NOMO-1 treated with dmso at 0.1 percent for 144 hours (cell line): ENCODE results near the gene PDCD1.
"Not testable (repeated sequence)": the region's sequence is repeated elsewhere in the genome, so short reads cannot be mapped to it uniquely, and the experiment has no call there.

ENCODE experiments used
- DNase-seq: peaks from one replicate; lab custom pipeline; 2025; ENCODE audit not compliant: unreplicated experiment; lab: John Stamatoyannopoulos, UW

PDCD1 gene

DNA sequence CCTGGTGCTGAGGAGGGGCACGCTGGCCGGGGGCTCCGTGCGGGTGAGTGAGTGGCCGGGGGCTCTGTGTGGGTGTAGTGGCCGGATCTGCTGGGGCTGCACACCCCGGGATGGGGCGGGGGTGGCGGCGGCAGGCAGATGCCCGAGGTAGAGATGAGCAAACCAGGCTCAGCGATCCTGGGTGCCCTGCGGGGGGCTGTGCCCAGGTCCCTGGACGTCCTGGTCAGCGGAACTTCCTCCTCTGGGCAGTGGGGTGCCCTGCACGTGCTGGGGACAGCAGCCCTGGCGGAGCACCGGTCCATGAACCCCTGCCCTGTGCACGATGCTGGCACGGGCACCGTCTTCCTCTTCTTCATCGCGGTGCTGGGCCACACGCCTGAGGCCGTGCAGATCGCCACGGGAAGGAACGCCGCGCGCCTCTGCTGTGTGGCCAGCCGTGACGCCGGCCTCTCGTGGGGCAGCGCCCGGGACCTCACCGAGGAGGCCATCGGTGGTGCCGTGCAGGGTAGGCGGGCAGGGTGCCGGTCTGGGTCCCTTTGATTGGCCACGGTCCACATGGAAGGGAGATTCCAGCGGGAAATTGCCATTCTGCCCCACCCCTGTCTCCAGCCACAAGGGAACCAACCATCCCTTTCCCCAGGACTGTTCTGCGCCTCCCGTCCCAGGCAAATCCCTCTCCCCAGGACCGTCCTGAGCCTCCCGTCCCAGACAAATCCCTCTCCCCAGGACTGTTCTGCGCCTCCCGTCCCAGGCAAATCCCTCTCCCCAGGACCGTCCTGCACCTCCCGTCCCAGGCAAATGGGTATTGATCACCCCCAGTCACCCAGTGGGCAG lies 43.8 kb downstream of the PDCD1 start:
- no peak for DNase-seq

DNA sequence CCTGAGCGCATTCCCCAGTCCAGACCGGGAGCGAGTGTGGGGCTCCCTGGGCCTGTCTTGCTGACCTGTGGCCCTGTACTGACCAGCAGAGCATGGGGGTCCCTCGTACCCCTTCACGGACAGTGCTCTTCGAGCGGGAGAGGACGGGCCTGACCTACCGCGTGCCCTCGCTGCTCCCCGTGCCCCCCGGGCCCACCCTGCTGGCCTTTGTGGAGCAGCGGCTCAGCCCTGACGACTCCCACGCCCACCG lies 44.4 kb downstream of the PDCD1 start:
- no peak for DNase-seq

DNA sequence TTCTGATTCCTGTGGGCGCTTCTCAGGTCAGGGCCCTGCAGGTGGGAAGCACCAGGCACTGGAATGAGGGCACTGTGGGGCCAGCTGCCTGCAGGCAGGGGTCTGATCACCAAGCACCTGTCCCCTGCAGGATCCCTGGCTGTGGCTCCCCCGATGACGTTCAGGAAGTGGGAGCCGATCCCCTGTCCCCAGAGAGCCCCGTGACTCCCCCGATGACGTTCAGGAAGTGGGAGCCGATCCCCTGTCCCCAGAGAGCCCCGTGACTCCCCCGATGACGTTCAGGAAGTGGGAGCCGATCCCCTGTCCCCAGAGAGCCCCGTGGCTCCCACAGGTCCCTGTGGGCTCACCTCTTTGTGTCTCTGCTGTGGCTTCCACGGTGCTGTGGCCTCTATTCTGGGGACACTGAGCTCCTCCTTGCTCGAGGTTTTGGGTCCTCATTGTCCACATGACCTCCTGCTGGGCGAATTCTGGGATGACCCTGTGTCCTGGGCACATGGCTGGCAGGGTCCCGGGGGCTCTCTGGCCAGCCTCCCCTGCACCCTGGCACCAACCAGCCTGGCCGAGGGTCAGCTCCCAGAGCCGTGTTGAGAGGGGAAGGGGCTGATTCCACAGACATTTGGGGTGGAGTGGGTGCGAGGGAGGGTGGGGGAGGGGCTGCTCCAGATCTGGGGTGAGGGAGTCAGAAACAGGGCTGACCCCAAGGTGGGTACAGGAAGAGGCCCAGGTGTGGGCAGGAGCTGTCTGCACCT lies 44.9 kb downstream of the PDCD1 start:
- no peak for DNase-seq

DNA sequence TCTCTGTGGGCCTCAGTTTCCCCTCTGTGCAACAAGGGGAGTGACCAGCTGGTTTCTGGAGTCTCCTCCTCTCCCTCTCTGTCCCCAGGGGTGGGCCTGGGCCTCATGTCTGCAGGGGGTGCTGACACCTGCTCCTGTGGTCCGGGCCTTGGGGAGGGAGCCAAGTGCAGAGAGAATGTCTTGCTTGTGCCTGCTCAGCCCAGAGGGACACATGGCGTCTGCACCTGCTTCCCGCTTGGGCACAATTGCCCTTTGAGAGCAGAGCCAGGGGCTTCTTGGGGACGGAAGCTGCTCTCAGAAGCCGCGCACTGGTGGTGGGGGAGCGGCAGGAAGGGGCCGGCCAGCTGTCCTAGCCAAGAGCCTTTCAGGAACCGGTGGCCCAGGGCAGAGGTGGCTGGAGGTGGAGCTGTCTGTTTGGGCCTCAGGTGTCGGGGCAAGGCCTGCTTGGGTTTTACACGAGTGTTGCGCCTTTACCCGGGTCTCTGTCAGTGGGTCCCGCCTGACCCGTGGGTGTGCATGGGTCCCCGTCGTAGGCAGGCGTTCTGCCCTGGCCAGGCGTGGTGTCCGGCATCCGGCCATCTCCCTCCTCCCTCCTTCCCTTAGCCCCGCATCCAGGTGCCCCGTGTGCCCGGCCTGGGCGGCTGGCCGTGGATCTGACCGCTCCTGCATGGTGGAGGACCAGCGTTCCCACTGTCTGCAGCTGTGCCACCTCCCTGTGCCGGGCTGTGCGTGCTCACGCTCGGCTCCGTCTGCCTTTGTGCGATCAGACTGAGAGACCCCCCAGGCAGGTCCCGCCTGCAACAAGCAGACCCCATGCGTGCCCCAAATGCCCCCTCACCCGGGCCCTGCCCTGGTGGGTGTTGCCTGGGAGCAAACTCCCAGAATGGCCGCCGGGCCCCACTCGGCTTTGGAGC lies 45.7 kb downstream of the PDCD1 start:
- DNase-seq = no peak

DNA sequence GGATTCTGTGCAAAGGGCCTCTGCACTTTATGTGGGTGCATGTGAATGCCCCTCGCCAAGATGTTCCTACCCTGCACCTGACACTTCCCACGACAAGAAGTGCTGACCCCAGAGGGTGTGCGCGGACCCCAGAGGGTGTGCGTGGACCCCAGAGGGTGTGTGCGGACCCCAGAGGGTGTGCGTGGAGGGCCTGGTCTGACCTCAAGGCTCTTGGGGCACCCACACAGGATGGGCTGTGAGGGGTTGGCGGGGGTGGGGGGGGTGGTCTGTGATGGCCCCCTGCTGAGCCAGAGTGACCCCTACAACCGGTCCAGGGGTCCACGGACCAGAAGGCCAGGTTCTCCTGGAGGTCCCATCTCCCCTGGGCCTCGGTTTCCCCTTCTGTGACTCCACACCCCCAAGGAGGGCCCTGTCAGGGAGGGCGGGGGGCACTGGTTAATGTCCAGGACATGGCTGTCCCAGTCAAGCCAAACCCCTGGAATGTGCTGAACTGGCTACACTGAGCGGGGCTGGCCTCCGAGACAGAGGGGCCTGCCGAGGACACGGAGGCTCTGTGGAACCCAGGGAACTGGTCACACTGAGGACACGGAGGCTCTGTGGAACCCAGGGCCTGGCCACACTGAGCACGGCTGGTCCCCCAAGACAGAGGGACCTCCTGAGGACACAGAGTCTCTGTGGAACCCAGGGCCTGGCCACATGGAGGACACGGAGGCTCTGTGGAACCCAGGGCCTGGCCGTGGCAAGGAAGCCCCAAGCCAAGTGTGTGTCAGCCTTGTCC lies 46.6 kb downstream of the PDCD1 start:
- DNase-seq = no peak

DNA sequence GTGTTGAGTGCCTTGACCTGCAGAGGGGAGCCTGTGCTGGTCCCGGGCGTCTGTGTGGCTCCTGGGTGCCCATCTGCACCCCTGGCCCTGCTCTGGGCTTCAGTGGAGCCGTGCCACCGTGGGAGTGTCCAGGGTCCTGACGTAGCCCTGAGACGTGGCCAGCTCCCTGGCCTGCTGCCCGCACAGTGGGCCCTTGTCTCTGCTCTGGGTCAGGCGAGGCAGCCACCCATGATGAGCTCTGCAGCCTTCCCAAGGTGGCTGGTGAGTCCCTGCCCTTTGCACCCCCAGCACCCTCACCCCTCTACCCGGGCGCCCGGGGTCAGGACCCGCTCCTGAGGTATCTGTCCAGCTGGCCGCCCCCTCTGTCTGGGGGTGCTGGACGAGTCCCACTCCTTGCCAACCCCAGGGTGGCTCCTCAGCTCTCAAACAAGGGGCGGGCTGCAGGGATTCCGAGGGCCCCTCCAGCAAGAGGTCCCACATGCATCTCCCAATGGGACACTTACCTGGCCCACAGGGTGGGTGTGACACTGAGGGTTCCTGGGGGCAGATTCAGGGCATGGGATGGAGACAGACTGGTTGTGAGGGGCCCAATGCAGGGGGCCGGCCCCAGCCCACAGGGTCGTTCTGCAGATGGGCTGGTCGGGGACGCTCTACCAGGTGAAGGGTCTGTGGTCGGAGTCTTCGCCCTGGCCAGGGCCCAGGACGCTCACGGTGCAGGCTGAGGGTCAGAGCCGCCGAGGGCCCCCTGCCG lies 47.3 kb downstream of the PDCD1 start:
- no peak for DNase-seq

DNA sequence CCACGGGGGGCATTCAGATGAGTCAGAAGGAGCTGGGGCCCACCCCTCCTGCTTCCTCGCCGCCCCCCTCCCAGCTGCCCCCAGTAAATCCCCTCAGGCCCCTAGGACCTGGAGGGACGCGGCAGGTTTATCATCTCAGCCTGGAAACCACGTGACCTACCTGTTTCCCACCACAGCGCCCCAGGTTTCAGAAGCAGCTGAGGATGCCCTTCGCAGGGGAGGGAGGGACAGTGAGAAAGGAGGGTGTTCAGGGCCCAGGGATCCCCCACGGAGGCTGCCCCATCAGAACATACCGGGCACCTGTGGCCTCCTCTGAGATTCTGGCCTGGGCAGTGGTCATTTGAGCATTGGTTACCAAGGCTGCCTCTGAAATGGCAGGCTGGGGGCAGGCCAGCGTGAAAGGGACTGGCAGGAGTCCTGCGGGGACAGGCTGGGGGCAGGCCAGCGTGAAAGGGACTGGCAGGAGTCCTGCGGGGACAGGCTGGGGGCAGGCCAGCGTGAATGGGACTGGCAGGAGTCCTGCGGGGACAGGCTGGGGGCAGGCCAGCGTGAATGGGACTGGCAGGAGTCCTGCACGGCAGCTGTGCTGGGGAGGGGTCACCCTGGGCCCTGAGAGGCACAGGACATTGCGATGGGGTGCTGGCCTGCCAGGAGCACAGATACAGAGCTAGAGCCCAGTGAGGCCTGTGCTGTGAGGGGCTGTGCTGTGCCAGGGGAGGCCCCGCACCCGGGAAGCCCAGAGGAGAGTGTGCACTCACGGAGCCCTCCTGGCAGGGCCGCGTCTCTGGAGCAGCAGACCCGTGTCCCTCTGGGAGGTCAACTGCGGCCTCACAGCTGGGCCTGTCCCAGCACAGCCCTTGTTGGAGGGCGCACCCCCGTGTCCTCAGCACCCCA lies 48.1 kb downstream of the PDCD1 start:
- no peak for DNase-seq

DNA sequence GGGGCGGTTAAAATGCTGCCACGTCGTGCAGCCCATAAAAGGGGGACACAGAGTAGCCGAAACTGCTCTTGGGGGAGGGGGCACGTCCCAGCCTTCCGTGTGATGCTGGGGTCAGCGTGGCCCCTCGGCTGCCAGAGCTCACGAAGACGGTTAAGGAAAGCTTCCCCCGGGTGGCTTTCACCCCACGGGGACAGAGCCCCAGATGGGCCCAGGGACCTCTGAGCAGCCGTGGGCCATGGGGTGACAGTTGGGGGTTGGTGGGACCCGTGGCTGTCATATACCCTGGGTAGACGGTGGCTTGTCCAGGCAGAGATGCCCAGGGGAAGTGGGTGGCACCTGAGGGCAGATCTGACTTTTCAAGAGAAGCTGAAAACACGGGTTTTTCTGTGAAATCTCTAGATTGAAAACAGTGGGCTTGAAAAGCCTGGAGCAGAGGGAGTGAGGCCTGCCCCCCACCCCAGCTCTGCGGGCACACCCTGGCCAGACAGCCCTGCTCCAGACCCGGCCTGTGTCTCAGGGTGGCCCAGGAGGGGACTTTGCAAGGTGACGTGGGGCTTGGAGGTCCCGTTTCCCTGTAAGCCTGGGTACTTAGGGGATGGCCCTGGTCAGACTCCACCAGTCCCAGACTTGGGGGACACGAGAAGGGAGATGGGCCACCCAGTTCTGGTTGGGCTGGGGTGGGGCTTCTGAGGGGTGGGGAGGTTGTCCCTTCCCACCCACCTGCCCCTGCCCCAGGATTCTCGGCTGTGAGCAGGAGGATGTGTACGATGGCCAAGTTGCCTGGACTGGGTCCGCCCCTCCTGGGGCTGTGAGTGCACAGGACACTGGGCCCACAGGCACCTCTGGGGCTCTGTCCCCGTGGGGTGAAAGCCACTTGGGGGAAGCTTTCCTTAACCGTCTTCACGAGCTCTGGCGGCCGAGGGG lies 49.0 kb downstream of the PDCD1 start:
- no peak for DNase-seq

DNA sequence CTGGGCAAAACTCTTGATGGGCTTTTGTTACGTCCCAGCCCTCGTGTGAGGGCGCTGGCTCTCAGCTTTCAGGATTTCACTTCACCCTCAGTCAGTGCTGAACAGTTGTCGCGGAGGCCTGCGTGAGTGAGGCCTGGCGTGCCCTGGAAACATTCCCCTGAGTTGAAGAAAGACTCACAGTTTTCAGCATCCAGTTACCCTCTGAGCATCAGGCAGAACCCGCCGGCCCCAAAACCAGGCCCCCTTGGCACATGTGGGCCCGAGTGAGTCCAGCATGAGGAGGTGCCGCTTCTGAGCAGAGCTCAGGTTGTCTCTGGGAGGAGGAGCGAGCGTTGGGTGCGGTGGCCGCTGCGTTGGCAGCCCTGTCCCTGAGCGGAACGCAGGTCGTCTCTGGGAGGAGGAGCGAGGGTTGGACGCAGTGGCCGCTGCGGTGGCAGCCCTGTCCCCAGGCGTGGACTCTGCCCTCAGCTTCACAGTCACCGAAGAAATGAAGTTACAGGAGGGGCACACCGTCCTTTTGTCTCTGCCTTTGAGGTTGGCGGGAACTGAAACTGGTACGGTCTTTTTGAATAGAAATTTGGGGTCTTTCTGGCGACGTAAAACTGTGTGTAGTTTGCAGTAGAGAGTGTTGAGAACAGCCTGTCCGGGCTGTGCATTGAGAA lies 49.8 kb downstream of the PDCD1 start, which contains the start of gene NEU4:
Gene NEU4, plus strand, starts transcription at position 473 of the 662 bp plus-strand sequence. CDS start 5,292 bp downstream, outside the sequence.
- DNase-seq = no peak

DNA sequence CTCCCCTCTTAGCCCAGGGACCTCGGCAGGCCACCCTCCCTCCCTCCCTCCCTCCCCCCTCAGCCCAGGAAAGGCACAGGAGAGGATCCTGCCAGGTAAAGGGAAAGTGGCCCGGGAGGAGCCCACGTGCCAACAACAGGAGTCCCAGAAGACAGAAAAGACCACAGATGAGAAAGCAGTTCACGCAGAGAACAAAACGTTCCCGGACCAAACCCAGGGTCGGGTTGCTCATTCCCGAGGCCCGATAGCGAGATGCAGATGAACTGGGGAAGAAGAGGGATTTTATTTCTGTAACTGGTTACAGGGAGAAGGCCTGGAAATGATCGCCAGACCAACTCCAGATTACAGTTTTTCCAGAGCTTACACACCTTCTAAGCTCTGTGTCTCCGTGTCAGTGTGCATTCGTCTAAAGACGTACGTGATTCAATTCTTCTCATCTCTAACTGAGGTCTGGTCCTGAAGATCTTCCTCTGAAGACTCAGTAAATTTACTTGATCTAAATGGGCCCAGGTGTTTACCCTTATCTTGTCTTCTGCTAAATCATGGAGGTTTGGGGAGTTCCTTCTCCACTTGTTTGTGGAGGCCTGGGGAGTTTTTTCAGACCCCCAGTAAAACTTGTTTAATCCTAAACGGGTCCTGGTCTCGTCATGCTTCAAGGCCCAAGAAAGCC lies 50.5 kb downstream of the PDCD1 start:
- DNase-seq = no peak

DNA sequence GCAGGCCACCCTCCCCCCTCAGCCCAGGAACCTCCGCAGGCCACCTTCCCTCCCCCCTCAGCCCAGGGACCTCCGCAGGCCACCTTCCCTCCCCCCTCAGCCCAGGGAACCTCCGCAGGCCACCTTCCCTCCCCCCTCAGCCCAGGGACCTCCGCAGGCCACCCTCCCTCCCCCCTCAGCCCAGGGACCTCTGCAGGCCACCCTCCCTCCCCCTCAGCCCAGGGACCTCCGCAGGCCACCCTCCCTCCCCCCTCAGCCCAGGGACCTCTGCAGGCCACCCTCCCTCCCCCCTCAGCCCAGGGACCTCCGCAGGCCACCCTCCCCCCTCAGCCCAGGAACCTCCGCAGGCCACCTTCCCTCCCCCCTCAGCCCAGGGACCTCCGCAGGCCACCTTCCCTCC lies 52.5 kb downstream of the PDCD1 start:
- DNase-seq = not testable (repeated sequence)

DNA sequence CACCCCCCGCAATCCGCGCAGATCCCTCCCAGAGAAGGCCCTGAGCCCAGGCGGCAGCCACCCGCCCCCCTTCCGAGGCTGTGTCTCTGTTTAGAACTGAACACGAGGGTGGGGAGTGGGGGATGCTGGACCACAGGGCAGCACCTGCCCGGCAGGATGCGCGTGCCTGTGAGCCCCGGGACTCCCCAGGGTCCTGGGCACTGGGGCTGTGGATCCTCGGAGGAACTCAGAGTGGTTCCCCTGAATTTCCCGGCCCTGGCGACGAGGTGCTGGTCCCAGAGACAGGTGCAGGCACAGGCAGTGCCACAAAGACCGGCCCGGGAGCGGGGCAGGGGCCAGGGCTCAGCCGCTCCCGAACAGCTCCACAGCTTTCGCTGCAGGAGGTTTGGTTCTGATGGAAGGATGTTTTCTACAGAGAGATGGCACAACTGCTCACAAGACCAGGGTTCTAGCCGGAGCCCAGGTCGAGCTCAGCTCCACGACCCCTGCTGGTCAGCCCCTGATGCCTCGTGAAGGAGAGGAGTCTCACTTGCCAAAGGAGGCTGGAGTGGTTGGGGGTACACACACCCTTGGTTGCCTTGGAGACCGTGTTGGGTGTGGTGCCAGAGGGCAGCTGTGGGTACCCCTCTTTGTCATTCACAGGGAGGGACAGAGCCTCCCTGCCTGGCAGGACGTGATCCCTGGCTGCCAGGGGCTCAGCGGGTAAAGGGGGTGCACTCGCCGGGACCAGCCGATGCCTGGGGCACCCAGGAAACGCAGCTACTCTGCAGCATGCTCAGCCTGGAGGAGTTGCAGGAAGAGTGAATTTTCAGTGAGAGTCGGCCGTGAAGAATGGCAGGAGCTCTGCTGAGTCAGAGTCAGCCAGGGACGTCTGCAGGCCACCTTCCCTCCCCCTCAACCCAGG lies 54.1 kb downstream of the PDCD1 start:
- peak; percentile 51 for DNase-seq

DNA sequence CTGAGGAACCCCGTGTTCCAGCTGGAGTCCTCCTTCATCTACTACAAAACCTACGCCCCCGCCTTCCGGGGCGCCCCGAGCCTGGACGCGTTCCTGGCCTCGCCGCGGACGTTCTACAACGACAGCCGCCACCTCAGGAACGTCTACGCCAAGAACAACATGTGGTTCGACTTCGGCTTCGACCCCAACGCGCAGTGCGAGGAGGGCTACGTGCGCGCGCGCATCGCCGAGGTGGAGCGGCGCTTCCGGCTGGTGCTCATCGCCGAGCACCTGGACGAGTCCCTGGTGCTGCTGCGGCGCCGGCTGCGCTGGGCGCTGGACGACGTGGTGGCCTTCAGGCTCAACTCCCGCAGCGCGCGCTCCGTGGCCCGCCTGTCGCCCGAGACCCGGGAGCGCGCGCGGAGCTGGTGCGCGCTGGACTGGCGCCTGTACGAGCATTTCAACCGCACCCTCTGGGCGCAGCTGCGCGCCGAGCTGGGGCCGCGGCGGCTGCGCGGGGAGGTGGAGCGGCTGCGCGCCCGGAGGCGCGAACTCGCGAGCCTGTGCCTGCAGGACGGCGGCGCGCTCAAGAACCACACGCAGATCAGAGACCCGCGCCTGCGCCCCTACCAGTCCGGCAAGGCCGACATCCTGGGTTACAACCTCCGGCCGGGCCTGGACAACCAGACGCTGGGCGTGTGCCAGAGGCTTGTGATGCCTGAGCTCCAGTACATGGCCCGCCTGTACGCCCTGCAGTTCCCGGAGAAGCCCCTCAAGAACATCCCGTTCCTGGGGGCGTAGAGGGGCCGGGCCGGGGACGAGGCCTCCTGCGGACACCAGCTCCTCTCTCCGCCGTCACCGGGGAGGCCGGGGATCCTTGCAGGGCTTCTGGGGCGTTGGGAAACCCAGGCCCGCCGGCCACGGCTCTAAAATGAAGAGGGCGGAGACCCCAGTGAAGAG lies 55.0 kb downstream of the PDCD1 start:
- DNase-seq = peak; percentile 10

DNA sequence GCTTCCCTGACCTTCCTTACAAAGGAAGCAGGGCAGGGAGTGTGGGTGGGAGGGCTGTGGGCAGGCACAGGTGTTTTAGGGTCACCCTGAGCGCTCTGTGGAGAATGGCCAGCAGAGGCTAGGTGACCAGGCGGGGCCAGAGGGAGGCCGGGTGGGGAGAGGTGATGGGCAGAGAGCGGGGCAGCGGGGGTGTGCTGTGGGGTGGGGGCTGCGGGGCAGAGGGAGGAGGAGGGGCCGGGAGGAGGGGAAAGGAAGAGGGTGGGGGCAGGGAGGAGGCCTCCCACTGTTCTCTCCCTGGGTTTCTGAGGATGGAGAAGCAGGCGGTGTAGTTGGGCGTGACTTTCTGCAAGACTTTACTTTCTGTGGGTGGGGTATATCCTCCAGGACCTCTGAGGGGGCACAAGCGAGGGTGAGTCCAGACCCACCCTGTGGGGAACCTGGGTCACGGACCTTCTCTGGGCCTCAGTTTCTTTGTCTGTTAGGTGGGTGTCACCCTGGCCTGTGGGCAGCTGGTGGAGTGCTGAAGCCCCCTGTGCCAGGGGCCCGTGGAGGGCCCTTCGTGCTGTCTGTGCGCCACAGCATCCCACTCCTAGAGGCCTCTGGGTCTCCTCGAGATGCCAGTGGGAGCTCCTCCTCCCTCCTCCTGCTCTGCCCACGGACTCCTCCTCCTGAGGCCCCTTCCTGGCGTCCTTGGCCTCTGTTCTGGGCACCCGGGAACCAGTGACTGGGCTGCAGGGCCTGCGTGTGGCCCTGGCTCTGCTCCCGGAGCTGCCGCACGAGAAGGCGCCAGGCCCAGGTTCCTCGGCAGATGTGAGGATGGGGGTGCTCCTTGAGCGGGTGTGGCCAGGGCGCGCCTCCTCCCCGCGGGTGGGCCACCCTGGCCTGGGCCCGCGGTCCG lies 56.0 kb downstream of the PDCD1 start:
- no peak for DNase-seq
